22Rv1 (cell line): ENCODE data around the gene SLC1A7.

Experiments
- H3K27ac ChIP-seq: fragments of 450-650 bp; 2 replicates; pipeline ENCODE4 v1.5.1; 2017
- ZFX ChIP-seq: fragments of 450-650 bp; IDR thresholded peaks from 2 replicates; pipeline ENCODE4 v1.6.1; 2017; ENCODE audit warnings: antibody characterized with exemption, borderline replicate concordance
- TF ChIP-seq, protein P1 (sequence below): fragments of 450-650 bp; IDR thresholded peaks from 2 replicates; pipeline ENCODE4 v1.5.1; 2017; ENCODE audit warnings: mild to moderate bottlenecking

The SLC1A7 gene

DNA sequence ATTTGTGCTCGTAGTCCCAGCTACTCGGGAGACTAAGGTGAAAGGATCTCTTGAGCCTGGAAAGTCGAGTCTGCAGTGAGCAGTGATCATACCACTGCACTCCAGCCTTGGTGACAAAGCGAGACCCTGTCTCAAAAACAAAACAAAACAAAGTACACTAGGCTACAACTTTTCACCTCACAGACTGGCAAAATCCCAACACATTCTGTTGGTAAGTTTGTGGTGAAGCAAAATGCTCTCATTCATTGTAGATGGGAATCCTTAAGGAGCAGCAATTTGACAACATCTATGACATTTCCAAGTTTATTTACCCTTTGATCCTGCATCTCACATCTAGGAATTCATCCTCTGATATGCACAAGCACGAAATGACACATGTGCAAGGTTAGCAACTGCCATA lies 20.2 kb upstream of the SLC1A7 start:
- TF ChIP-seq, protein P1, sequence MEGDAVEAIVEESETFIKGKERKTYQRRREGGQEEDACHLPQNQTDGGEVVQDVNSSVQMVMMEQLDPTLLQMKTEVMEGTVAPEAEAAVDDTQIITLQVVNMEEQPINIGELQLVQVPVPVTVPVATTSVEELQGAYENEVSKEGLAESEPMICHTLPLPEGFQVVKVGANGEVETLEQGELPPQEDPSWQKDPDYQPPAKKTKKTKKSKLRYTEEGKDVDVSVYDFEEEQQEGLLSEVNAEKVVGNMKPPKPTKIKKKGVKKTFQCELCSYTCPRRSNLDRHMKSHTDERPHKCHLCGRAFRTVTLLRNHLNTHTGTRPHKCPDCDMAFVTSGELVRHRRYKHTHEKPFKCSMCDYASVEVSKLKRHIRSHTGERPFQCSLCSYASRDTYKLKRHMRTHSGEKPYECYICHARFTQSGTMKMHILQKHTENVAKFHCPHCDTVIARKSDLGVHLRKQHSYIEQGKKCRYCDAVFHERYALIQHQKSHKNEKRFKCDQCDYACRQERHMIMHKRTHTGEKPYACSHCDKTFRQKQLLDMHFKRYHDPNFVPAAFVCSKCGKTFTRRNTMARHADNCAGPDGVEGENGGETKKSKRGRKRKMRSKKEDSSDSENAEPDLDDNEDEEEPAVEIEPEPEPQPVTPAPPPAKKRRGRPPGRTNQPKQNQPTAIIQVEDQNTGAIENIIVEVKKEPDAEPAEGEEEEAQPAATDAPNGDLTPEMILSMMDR, result no peak
- no peak for TF ChIP-seq ZFX
- H3K27ac ChIP-seq, result no peak overlapping the region

DNA sequence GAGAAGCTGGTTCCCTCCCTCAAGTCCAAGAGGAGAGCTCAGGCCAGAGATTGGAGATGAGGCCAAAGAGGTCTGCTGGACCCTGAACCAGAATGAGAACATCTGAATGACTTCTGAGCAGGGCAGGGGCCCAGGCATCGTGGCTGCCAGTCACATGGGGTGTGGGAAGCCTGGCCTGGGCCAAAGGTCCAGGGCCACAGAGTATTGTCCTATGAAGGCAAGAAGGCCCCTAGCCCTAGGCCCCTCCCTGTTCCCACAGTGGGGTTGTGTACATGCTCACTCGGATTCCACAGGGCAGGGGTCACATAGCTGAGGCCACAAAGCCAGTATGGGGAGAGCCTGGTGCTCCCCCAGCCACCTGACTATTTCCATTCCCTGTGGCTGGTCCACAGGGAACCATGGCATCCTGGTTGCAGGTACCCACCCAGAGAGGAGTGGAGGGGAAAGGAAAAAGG lies 18.5 kb upstream of the SLC1A7 start:
- no peak overlapping the region for H3K27ac ChIP-seq
- TF ChIP-seq, protein P1, result no peak
- TF ChIP-seq ZFX, result no peak

DNA sequence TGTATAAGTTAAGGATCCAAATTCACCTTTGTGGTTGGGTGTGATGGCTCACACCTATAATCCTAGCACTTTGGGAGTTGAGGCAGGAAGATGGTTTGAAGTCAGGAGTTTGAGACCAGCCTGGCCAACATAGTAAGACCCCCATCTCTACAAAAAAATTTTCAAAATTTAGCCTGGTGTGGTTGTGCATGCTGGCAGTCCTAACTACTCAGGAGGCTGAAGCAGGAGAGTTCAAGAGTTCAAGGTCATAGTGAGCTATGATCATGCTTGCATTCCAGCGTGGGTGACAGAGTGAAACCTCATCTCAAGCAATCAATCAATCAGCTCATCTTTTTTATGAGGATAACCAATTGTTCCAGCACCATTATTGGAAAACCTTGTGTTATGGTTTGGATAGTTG lies 16.5 kb upstream of the SLC1A7 start:
- H3K27ac ChIP-seq, result no peak overlapping the region
- no peak for TF ChIP-seq ZFX
- TF ChIP-seq, protein P1, result no peak

DNA sequence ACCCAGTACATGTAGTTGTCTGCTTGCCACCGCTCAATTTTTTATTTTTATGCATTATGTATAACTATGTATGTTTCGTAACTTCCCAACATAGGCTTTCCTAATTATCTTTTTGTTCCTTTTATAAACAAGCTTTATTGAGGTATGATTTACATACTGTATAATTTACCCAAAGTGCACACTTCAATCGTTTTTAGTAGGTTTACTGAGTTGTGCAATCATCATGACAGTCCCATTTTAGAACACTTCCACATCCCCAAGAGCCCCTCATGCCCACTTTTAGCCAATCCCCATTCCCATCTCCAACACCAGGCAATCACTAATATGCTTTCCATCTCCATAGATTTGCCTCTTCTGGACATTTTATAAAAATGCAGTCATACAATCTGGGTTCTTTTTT lies 14.3 kb upstream of the SLC1A7 start:
- no peak overlapping the region for H3K27ac ChIP-seq
- TF ChIP-seq ZFX, result no peak
- TF ChIP-seq, protein P1, result no peak

DNA sequence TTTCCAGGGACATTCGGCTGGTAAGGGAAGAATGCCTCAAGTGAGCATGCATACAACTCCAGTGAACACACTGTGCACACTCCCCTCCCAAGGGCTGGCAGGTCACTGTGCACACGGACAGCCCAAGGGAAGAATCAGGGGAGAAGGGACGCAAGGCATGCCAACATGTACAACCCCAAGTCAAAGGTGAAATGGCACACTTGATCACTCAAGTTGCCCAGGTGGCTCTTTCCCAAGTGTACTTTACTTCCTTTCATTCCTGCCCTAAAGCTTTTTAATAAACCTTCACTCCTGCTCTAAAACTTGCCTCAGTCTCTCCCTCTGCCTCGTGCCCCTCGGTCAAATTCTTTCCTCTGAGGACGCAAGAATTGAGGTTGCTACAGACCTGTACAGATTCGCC lies 13.5 kb upstream of the SLC1A7 start:
- no peak for TF ChIP-seq ZFX
- TF ChIP-seq, protein P1, result no peak
- H3K27ac ChIP-seq, result no peak overlapping the region

DNA sequence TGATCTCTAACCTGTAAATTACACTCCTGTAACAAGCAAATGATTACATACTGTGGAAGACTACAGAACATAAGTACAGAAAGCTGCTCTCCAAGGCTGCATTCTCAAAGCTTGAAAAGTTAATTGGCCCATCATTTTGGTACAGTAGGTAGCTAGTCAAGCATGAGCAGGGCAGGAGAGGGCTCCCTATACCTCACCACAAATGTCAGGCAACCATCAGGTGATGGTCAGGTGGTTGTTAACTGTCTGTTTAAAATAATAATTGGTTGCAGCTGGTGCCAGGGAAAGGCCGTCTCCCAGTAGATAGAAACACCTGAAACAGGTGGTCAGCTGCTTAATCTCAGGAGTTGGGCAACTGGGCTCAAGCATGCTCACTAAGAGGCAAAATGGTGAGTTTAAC lies 13.1 kb upstream of the SLC1A7 start:
- TF ChIP-seq, protein P1, result no peak
- no peak for TF ChIP-seq ZFX
- H3K27ac ChIP-seq, result no peak overlapping the region

DNA sequence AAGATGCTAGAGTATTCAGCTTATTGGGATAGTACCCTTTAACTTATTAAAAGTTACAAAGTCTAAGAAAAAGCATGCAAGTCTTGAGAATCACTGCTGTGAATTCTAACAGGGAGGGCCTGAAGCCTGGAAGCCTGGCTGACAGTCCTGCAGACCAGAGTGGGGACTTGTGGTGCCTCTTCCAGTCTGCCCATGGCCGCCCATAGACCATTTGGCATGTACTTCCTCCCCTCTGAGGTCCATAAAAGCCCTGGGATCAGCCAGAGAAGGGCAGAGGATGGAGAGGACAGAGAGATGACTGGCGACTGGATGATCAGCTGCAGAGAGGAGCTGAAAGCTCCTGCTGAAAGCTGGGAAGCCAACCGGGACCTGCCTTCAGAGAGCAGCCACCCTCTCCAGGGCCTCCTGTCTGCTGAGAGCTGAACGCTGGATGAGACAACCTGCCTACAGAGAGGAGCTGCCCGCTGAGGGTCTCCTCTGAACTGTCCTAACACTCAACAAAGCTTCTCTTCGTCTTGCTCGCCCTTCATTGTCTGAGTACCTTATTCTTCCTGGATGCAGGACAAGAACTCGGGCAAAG lies 12.5 kb upstream of the SLC1A7 start:
- no peak overlapping the region for H3K27ac ChIP-seq
- TF ChIP-seq, protein P1, result no peak
- TF ChIP-seq ZFX, result no peak
